HFFc6 (cell line): ENCODE results near the gene GRIK4. TPM values are rescaled to one million over a fixed set of nuclear protein-coding genes. Genes with fewer than 3 reads are reported as not detected.

Experiments
- DNase-seq: peaks from one replicate; pipeline ENCODE4 v3.0.0-alpha.2; 2018
- H3K27ac Mint-ChIP-seq: 2 replicates; pipeline ENCODE4 v1.8.0; 2020; ENCODE audit warnings: mild to moderate bottlenecking, mixed read lengths
- H3K27me3 Mint-ChIP-seq: 2 replicates; pipeline ENCODE4 v1.8.0; 2021; ENCODE audit warnings: mild to moderate bottlenecking, moderate library complexity, mixed read lengths; ENCODE audit not compliant: insufficient read depth
- H3K36me3 Mint-ChIP-seq: 2 replicates; pipeline ENCODE4 v1.8.0; 2021; ENCODE audit warnings: low read depth, mixed read lengths
- H3K4me1 Mint-ChIP-seq: 2 replicates; pipeline ENCODE4 v1.8.0; 2020; ENCODE audit warnings: low read depth, mixed read lengths
- H3K4me3 Mint-ChIP-seq: 2 replicates; pipeline ENCODE4 v1.8.0; 2020; ENCODE audit warnings: mild to moderate bottlenecking, moderate library complexity, mixed read lengths
- H3K9me3 Mint-ChIP-seq: 2 replicates; pipeline ENCODE4 v1.8.0; 2020; ENCODE audit warnings: mild to moderate bottlenecking, mixed read lengths
- CTCF ChIP-seq: fragments of 200-600 bp; sonication (generic); IDR thresholded peaks from 2 replicates; pipeline ENCODE4 v1.5.0; 2021; ENCODE audit warnings: antibody characterized with exemption, mild to moderate bottlenecking
- total RNA-seq, 6 experiments: library from RNA; stranded (reverse); fragmentation: NEBNext Ultra II Directional; extraction: Animal tissue kit (Norgen Biotek cat#: 25700); gene quantifications; 2 replicates in 1 of 6; 3 replicates in 5 of 6; pipeline ENCODE4 v1.2.3, GENCODE V29; 2021

Gene GRIK4
- total RNA-seq, 6 experiments from 2014 or later = not detected

GRCh38 chr11:120919566-120919965 lies 408.0 kb downstream of the GRIK4 start:
- H3K27me3 Mint-ChIP-seq = peaks cover 28% of the 10 kb centered on the region
- H3K4me1 Mint-ChIP-seq = no peaks in the 10 kb centered on the region
- H3K4me3 Mint-ChIP-seq = no peak overlapping the region
- no peak overlapping the region for H3K27ac Mint-ChIP-seq
- no peak for TF ChIP-seq CTCF
- no peaks in the 10 kb centered on the region for H3K36me3 Mint-ChIP-seq
- DNase-seq = no peak
- no peaks in the 10 kb centered on the region for H3K9me3 Mint-ChIP-seq

GRCh38 chr11:120923866-120924508 lies 412.4 kb downstream of the GRIK4 start:
- Mint-ChIP-seq H3K27me3 (peaks cover 20% of the 10 kb centered on the region), H3K27ac (no peak overlapping the region), H3K9me3 (no peaks in the 10 kb centered on the region), H3K36me3 (no peaks in the 10 kb centered on the region), H3K4me3 (no peak overlapping the region), H3K4me1 (peaks cover 2% of the 10 kb centered on the region)
- no peak for DNase-seq
- no peak for TF ChIP-seq CTCF

- Mint-ChIP-seq H3K4me1 (peaks cover 8% of the 10 kb centered on the region), H3K4me3 (no peak overlapping the region), H3K9me3 (no peaks in the 10 kb centered on the region), H3K27me3 (peaks cover 11% of the 10 kb centered on the region), H3K36me3 (no peaks in the 10 kb centered on the region), H3K27ac (no peak overlapping the region)
- no peak for TF ChIP-seq CTCF
- no peak for DNase-seq
Observed at GRCh38 chr11:120925944-120926343, 414.4 kb downstream of the GRIK4 start.

- Mint-ChIP-seq H3K9me3 (no peaks in the 10 kb centered on the region), H3K4me3 (no peak overlapping the region), H3K27me3 (peaks cover 26% of the 10 kb centered on the region), H3K4me1 (peaks cover 8% of the 10 kb centered on the region), H3K27ac (no peak overlapping the region), H3K36me3 (no peaks in the 10 kb centered on the region)
- no peak for DNase-seq
- no peak; the same call in 1 of the 2 replicates for TF ChIP-seq CTCF
Observed at GRCh38 chr11:120928627-120929026, 417.1 kb downstream of the GRIK4 start.

GRCh38 chr11:120929090-120929489 lies 417.5 kb downstream of the GRIK4 start:
- peak overlapping the region; percentile 52; the same call in 1 of the 2 replicates for H3K27ac Mint-ChIP-seq

More at GRCh38 chr11:120929090-120929489, 417.5 kb downstream of the GRIK4 start:
- peak; percentile 53 for DNase-seq
- Mint-ChIP-seq H3K4me3 (no peak overlapping the region), H3K9me3 (no peaks in the 10 kb centered on the region), H3K4me1 (peaks cover 8% of the 10 kb centered on the region), H3K36me3 (no peaks in the 10 kb centered on the region), H3K27me3 (peaks cover 24% of the 10 kb centered on the region)
- no peak for TF ChIP-seq CTCF
